Mucosa of descending colon (tissue), 3 donors: ENCODE measurements around the gene LRRC9. TPM values are rescaled to one million over a fixed set of nuclear protein-coding genes. Genes with fewer than 3 reads are reported as not detected.

Source experiments
- ATAC-seq: fragments of 200-7000 bp; cut with Tn5 transposase; one replicate; pipeline ENCODE4 v1.9.1; 2020; ENCODE audit warnings: mild to moderate bottlenecking, moderate library complexity
- DNase-seq, 3 donors: peaks; one replicate each; pipeline ENCODE4 v3.0.0-alpha.2; 2020
- H3K36me3 ChIP-seq: fragments of 200-600 bp; one replicate; pipeline ENCODE4 v1.8.0; 2021; ENCODE audit warnings: low read depth, mild to moderate bottlenecking
- H3K4me1 ChIP-seq: fragments of 200-600 bp; one replicate; pipeline ENCODE4 v1.8.0; 2021; ENCODE audit warnings: low read depth, mild to moderate bottlenecking
- H3K4me3 ChIP-seq: fragments of 200-600 bp; one replicate; pipeline ENCODE4 v1.8.0; 2021; ENCODE audit warnings: mild to moderate bottlenecking
- H3K9me3 ChIP-seq: fragments of 200-600 bp; one replicate; pipeline ENCODE4 v1.8.0; 2021; ENCODE audit warnings: mild to moderate bottlenecking
- CTCF ChIP-seq: fragments of 200-600 bp; IDR thresholded peaks from one replicate; pipeline ENCODE4 v1.8.0; 2022; ENCODE audit warnings: antibody characterized with exemption, mild to moderate bottlenecking
- intact Hi-C, 2 donors: fragments of 100-400 bp; cut with DNase I in 1 of 2; cut with micrococcal nuclease in 1 of 2; formaldehyde crosslinking; loops; one replicate each; pipeline versions ENCODE4 v1.11.0 to v1.11.1; 2022; cut with DNase I, micrococcal nuclease
- total RNA-seq, 3 donors: library from RNA; stranded (reverse); fragmentation: NEBNext Ultra II Directional in 2 of 3; extraction: Animal tissue kit (Norgen Biotek cat#: 25700) in 2 of 3; gene quantifications; one replicate each; pipeline versions ENCODE4 v1.2.1 to v1.2.4, GENCODE V29; 2021 to 2023
- donor health status: DM: no; HTN: no; CAD: no; lungs with moderate emphysema.
- donor health status: DM: no; HTN: no; CAD: no.
- donor health status: DM: no; HTN: yes; CAD: no.

LRRC9 gene
- total RNA-seq, 3 donors from 2014 or later: 0.58 TPM; not detected in 2

- intact Hi-C loops: no loop called here
- ATAC-seq: no peak
- TF ChIP-seq CTCF: no peak
Observed at GRCh38 chr14:60089221-60089620, 169.3 kb downstream of the LRRC9 start.

GRCh38 chr14:60090864-60091519 is 171.0 kb downstream of the LRRC9 start:
- intact Hi-C loops: loop anchor here in 1 of 2 donors (10.0 kb wide), 1 partner anchor 154 kb away; the partner anchor contains the start of gene PPM1A
- no peaks in the 10 kb centered on the region for H3K36me3 ChIP-seq
- peaks cover 14% of the 10 kb centered on the region for H3K4me1 ChIP-seq
- ATAC-seq: no peak
- H3K9me3 ChIP-seq: no peaks in the 10 kb centered on the region
- H3K4me3 ChIP-seq: peak overlapping the region; percentile 46
- peak in 2 of 3 donors; percentile 56 to 57 for DNase-seq
- no peak for TF ChIP-seq CTCF

More at GRCh38 chr14:60089221-60089620, 169.3 kb downstream of the LRRC9 start:
- H3K36me3 ChIP-seq: no peaks in the 10 kb centered on the region
- DNase-seq: no peak
- H3K4me1 ChIP-seq: peaks cover 14% of the 10 kb centered on the region
- no peaks in the 10 kb centered on the region for H3K9me3 ChIP-seq
- no peak overlapping the region for H3K4me3 ChIP-seq

- intact Hi-C loops: loop anchor here in 1 of 2 donors (10.0 kb wide), 1 partner anchor 153 kb away; the partner anchor contains the start of gene PPM1A
- no peaks in the 10 kb centered on the region for H3K9me3 ChIP-seq
Observed at GRCh38 chr14:60091550-60092525, 171.9 kb downstream of the LRRC9 start, which contains the start of gene PCNX4. Gene PCNX4 (plus strand): TSS chr14:60091923. CDS start chr14:60107639, 15,716 bp downstream.

GRCh38 chr14:60092526-60092920 is 172.6 kb downstream of the LRRC9 start:
- DNase-seq (peak in 2 of 3 donors; percentile 32 to 47), ATAC-seq (peak; percentile 1)
- intact Hi-C loops: loop anchor here in 1 of 2 donors (10.0 kb wide), 1 partner anchor 152 kb away; the partner anchor contains the start of gene PPM1A

More at GRCh38 chr14:60091550-60092525, 171.9 kb downstream of the LRRC9 start, which contains the start of gene PCNX4:
- no peaks in the 10 kb centered on the region for H3K36me3 ChIP-seq
- peaks cover 14% of the 10 kb centered on the region for H3K4me1 ChIP-seq
- no peak for TF ChIP-seq CTCF
- peak; percentile 95 to 98 (median 98) for DNase-seq
- H3K4me3 ChIP-seq: peak within 1 kb of the TSS; percentile 46
- peak; percentile 98 for ATAC-seq

More at GRCh38 chr14:60092526-60092920, 172.6 kb downstream of the LRRC9 start:
- no peaks in the 10 kb centered on the region for H3K36me3 ChIP-seq
- TF ChIP-seq CTCF: no peak
- no peaks in the 10 kb centered on the region for H3K9me3 ChIP-seq
- H3K4me3 ChIP-seq: peak overlapping the region; percentile 46
- H3K4me1 ChIP-seq: peaks cover 14% of the 10 kb centered on the region
